Hepatocyte (in vitro differentiated cells): ENCODE measurements around the gene VGLL4. TPM values are rescaled to one million over a fixed set of nuclear protein-coding genes. Genes with fewer than 3 reads are reported as not detected.
"Not testable (repeated sequence)": the region's sequence is repeated elsewhere in the genome, so short reads cannot be mapped to it uniquely, and the experiment has no call there.

Experiments
- DNase-seq: peaks from one replicate; pipeline ENCODE4 v3.0.0-alpha.2; 2016; ENCODE audit warnings: low spot score
- H2AFZ ChIP-seq: fragments of 200-600 bp; sonication (generic); 2 replicates; pipeline ENCODE4 v1.6.0; 2016; ENCODE audit warnings: antibody characterized with exemption, mild to moderate bottlenecking
- H3K27ac ChIP-seq: fragments of 200-600 bp; sonication (generic); 2 replicates; pipeline ENCODE4 v1.5.1; 2016; ENCODE audit warnings: mild to moderate bottlenecking
- H3K27me3 ChIP-seq: fragments of 200-600 bp; sonication (generic); 2 replicates; pipeline ENCODE4 v1.6.1; 2016
- H3K36me3 ChIP-seq: fragments of 200-600 bp; sonication (generic); replicated peaks from 2 replicates; pipeline ENCODE4 v1.5.1; 2016; ENCODE audit warnings: low read depth; ENCODE audit not compliant: insufficient read depth
- H3K4me1 ChIP-seq: fragments of 200-600 bp; sonication (generic); 2 replicates; pipeline ENCODE4 v1.5.1; 2016; ENCODE audit warnings: mild to moderate bottlenecking, moderate library complexity; ENCODE audit not compliant: insufficient read depth
- H3K4me2 ChIP-seq: fragments of 200-600 bp; sonication (generic); 2 replicates; pipeline ENCODE4 v1.6.0; 2016
- H3K4me3 ChIP-seq: fragments of 200-600 bp; sonication (generic); 2 replicates; pipeline ENCODE4 v1.5.1; 2016; ENCODE audit warnings: mild to moderate bottlenecking
- H3K79me2 ChIP-seq: fragments of 200-600 bp; sonication (generic); 2 replicates; pipeline ENCODE4 v1.6.0; 2017; ENCODE audit warnings: mild to moderate bottlenecking
- H3K9me2 ChIP-seq: fragments of 200-600 bp; sonication (generic); replicated peaks from 2 replicates; pipeline ENCODE4 v1.6.0; 2017; ENCODE audit warnings: mild to moderate bottlenecking; ENCODE audit not compliant: insufficient read depth
- H3K9me3 ChIP-seq: fragments of 200-600 bp; sonication (generic); 2 replicates; pipeline ENCODE4 v1.5.1; 2016; ENCODE audit warnings: low read depth, mild to moderate bottlenecking
- H4K20me1 ChIP-seq: fragments of 200-600 bp; sonication (generic); 2 replicates; pipeline ENCODE4 v1.6.0; 2016; ENCODE audit warnings: mild to moderate bottlenecking; ENCODE audit not compliant: insufficient read depth, poor library complexity, severe bottlenecking
- EZH2 ChIP-seq: fragments of 200-600 bp; sonication (generic); IDR thresholded peaks from 2 replicates; pipeline ENCODE4 v1.6.1; 2016; ENCODE audit warnings: antibody characterized with exemption, mild to moderate bottlenecking, borderline replicate concordance
- EZH2phosphoT487 ChIP-seq: fragments of 200-600 bp; sonication (generic); IDR thresholded peaks from one replicate; pipeline ENCODE4 v1.6.1; 2018; ENCODE audit warnings: antibody characterized with exemption, mild to moderate bottlenecking, low read depth, moderate library complexity; ENCODE audit not compliant: unreplicated experiment, severe bottlenecking
- WGBS: methylation state at CpG from one replicate; pipeline ENCODE4 v1.1.6; 2016; ENCODE audit warnings: low lambda C conversion rate; ENCODE audit errors: missing lambda C conversion rate; 5-methylcytosine and 5-hydroxymethylcytosine counted together
- polyA plus RNA-seq: library from polyadenylated mRNA; unstranded; fragments of >200 nt; fragmentation: Nextera tagmentation; extraction: Ambion mirVana; gene quantifications from 2 replicates; pipeline ENCODE4 v1.2.1, GENCODE V29; 2016
- total RNA-seq: library from RNA; depleted of rRNA; stranded (reverse); fragments of >200 nt; gene quantifications from 2 replicates; pipeline ENCODE4 v1.2.3, GENCODE V29; 2014
- TF ChIP-seq, protein P1 (sequence below): fragments of 200-600 bp; sonication (generic); IDR thresholded peaks from 2 replicates; pipeline ENCODE4 v1.5.1; 2016; ENCODE audit warnings: antibody characterized with exemption, mild to moderate bottlenecking; ENCODE audit not compliant: poor library complexity

VGLL4 gene
- total and polyA plus RNA-seq, 2 experiments from 2014 or later: 57.9 to 109 TPM

DNA sequence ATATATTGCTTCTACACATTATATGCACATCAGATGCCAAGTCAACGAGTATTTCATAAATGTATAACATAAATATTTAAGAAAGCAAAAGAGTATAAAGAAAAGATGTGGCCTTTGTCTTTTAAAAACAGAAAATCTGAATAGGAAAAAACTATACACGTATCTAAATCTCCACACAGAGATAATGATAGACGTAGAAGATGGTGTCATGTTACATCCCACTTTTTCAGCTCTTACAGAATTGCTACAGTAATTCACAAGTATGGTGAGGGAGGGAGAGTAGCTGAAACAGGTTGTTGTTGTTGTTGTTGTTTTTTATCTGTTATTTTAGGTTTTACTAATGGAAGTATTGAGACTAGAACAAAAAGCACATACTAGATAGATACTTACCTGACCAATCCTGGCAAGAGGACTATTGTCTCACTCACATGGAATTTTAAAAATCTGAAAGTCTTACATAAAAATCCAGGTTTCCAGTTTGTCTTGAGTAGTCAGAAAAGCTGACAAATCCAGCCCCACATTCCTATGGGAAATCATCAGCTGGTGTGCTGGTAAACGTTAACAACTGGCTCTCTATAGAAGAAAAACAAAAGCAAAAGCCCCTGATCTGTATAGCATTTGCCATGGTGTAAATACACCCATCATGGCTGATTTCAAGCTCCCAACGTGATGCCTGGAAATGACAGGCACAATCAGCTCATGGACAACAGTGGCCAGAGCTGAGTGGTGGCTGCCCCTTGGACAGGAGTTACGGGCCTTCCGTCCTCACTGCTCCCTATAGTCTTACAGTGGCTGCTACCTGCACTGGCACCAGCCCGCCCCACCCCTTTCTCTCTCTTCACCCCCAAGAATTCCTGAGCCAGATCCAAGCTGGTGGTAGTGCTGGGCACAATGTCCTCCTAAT is 47.4 kb upstream of the VGLL4 start:
- Histone ChIP-seq H4K20me1 (no peaks in the 10 kb centered on the region), H3K79me2 (peaks cover 31% of the 10 kb centered on the region), H3K27me3 (no peaks in the 10 kb centered on the region), H3K4me1 (no peaks in the 10 kb centered on the region), H3K4me3 (no peak overlapping the region), H3K27ac (peak overlapping the region; percentile 45), H3K4me2 (no peak overlapping the region), H3K9me3 (no peaks in the 10 kb centered on the region), H3K36me3 (no peaks in the 10 kb centered on the region), H2AFZ (no peak overlapping the region), H3K9me2 (no peaks in the 10 kb centered on the region)
- TF ChIP-seq EZH2phosphoT487 (no peak), EZH2 (no peak)
- TF ChIP-seq, protein P1, sequence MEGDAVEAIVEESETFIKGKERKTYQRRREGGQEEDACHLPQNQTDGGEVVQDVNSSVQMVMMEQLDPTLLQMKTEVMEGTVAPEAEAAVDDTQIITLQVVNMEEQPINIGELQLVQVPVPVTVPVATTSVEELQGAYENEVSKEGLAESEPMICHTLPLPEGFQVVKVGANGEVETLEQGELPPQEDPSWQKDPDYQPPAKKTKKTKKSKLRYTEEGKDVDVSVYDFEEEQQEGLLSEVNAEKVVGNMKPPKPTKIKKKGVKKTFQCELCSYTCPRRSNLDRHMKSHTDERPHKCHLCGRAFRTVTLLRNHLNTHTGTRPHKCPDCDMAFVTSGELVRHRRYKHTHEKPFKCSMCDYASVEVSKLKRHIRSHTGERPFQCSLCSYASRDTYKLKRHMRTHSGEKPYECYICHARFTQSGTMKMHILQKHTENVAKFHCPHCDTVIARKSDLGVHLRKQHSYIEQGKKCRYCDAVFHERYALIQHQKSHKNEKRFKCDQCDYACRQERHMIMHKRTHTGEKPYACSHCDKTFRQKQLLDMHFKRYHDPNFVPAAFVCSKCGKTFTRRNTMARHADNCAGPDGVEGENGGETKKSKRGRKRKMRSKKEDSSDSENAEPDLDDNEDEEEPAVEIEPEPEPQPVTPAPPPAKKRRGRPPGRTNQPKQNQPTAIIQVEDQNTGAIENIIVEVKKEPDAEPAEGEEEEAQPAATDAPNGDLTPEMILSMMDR: no peak
- WGBS: 63% methylated on average over 8 of the region's 8 CpGs
- DNase-seq: peak; percentile 22

- Histone ChIP-seq H3K4me2 (no peak overlapping the region), H2AFZ (no peak overlapping the region), H3K4me3 (no peak overlapping the region), H3K36me3 (no peaks in the 10 kb centered on the region), H3K9me3 (no peaks in the 10 kb centered on the region), H3K27me3 (no peaks in the 10 kb centered on the region), H3K9me2 (no peaks in the 10 kb centered on the region), H3K79me2 (peaks cover 28% of the 10 kb centered on the region), H3K4me1 (no peaks in the 10 kb centered on the region), H4K20me1 (no peaks in the 10 kb centered on the region), H3K27ac (peak overlapping the region; percentile 45)
- TF ChIP-seq EZH2phosphoT487 (no peak), EZH2 (no peak)
- TF ChIP-seq, protein P1: no peak
- DNase-seq: no peak
- WGBS: 75% methylated on average over 8 of the region's 8 CpGs
These were observed 46.0 kb upstream of the VGLL4 start for GRCh38 chr3:11689749-11690148.

DNA sequence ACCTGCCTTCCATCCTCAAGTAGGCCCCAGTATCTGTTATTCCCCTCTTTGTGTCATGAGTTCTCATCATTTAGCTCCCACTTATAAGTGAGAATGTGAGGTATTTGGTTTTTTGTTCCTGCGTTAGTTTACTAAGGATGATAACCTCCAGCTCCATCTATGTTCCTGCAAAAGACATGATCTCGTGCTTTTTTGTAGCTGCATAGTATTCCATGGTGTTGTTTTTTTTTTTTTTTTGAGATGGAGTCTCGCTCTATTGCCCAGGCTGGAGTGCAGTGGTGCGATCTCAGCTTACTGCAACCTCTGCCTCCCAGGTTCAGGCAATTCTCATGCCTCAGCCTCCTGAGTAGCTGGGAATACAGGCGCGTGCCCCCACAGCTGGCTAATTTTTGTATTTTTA is 41.3 kb upstream of the VGLL4 start:
- not testable (repeated sequence) for H3K4me1 ChIP-seq, H3K27ac ChIP-seq, H3K9me2 ChIP-seq, H3K36me3 ChIP-seq, DNase-seq, H3K4me2 ChIP-seq, H4K20me1 ChIP-seq, H3K9me3 ChIP-seq, H3K4me3 ChIP-seq, H3K27me3 ChIP-seq, H2AFZ ChIP-seq
- H3K79me2 ChIP-seq: peaks cover 28% of the 10 kb centered on the region
- over 99% methylated on average over 6 of the region's 6 CpGs for WGBS

DNA sequence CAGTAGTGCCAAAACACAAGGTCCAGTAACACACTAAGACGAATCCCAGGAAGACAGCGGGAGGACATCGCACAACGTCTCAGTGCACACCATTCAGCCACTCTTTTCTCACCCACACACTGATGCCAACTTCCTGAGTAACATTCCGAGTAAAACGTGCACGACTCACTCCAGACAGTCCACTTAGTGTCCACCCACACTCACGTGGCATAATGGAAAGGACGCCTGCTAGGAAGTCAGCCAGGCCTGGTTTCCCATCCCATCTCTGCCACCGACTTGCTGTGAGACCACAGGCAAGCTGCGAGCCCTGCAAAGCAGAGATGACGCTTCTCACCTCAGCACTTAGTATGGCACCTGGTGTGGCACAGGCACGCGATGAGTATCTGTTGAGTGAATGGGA is 36.8 kb upstream of the VGLL4 start:
- WGBS: 89% methylated on average over 14 of the region's 14 CpGs
- peaks cover 34% of the 10 kb centered on the region for H3K79me2 ChIP-seq
- no peaks in the 10 kb centered on the region for H3K9me2 ChIP-seq
- no peak for DNase-seq
- H4K20me1 ChIP-seq: no peaks in the 10 kb centered on the region
- H3K4me1 ChIP-seq: no peaks in the 10 kb centered on the region
- no peaks in the 10 kb centered on the region for H3K9me3 ChIP-seq
- H3K4me2 ChIP-seq: no peak overlapping the region
- TF ChIP-seq EZH2 (no peak), EZH2phosphoT487 (no peak)
- TF ChIP-seq, protein P1: no peak
- H3K4me3 ChIP-seq: no peak overlapping the region
- no peaks in the 10 kb centered on the region for H3K36me3 ChIP-seq
- no peak overlapping the region for H3K27ac ChIP-seq
- no peaks in the 10 kb centered on the region for H3K27me3 ChIP-seq
- H2AFZ ChIP-seq: no peak overlapping the region
